PC-9 (cell line): ENCODE measurements around the gene SCAF11. TPM values are rescaled to one million over a fixed set of nuclear protein-coding genes. Genes with fewer than 3 reads are reported as not detected.

Experiments used
- BruUV-seq: library from RNA; stranded (reverse); fragments of 400-500 nt; replicated peaks from 2 replicates; lab custom pipeline; 2021; lab: Mats Ljungman, UMichigan
- CTCF ChIA-PET: fragments of 300-600 bp; sonication (Branson Sonifier 250); formaldehyde crosslinking; loops from one replicate; lab custom pipeline; 2022; ENCODE audit warnings: antibody characterized with exemption; lab: Charles Lee
- POLR2A ChIA-PET: fragments of 300-600 bp; sonication (Branson Sonifier 250); formaldehyde crosslinking; loops from one replicate; lab custom pipeline; 2022; ENCODE audit warnings: antibody characterized with exemption; ENCODE audit not compliant: unreplicated experiment; lab: Charles Lee
- DNase-seq, 2 experiments: peaks; one replicate each; pipeline versions ENCODE4 v3.0.0 to v3.0.0-alpha.2; 2015 to 2022; ENCODE audit warnings: mixed read lengths in 1 of 2
- H2AFZ ChIP-seq: fragments of 200-600 bp; sonication (generic); 2 replicates; pipeline ENCODE4 v1.8.1; 2017; ENCODE audit warnings: antibody characterized with exemption
- H3F3A ChIP-seq: fragments of 200-600 bp; sonication (generic); 2 replicates; pipeline ENCODE4 v1.8.1; 2017; ENCODE audit warnings: antibody characterized with exemption, mild to moderate bottlenecking, low read depth; ENCODE audit not compliant: insufficient read depth
- H3K27ac ChIP-seq: fragments of 200-600 bp; sonication (generic); 2 replicates; pipeline ENCODE4 v1.6.1; 2016; ENCODE audit warnings: mixed run types
- H3K27me3 ChIP-seq: fragments of 200-600 bp; sonication (generic); 2 replicates; pipeline ENCODE4 v1.6.1; 2016; ENCODE audit warnings: low read depth, mixed run types; ENCODE audit not compliant: insufficient read depth
- H3K36me3 ChIP-seq: fragments of 200-600 bp; sonication (generic); 2 replicates; pipeline ENCODE4 v1.6.1; 2016; ENCODE audit warnings: low read depth, mixed run types
- H3K4me1 ChIP-seq: fragments of 200-600 bp; sonication (generic); replicated peaks from 2 replicates; pipeline ENCODE4 v1.6.1; 2016; ENCODE audit warnings: mixed run types; ENCODE audit not compliant: insufficient read depth
- H3K4me2 ChIP-seq: fragments of 200-600 bp; sonication (generic); 2 replicates; pipeline ENCODE4 v1.6.1; 2017; ENCODE audit warnings: mixed run types
- H3K4me3 ChIP-seq: fragments of 200-600 bp; sonication (generic); 2 replicates; pipeline ENCODE4 v1.6.1; 2016; ENCODE audit warnings: mixed run types
- H3K79me2 ChIP-seq: fragments of 200-600 bp; sonication (generic); 2 replicates; pipeline ENCODE4 v1.6.1; 2017; ENCODE audit warnings: low read depth, mixed run types
- H3K9me2 ChIP-seq: fragments of 200-600 bp; sonication (generic); 2 replicates; pipeline ENCODE4 v1.8.1; 2017; ENCODE audit warnings: mild to moderate bottlenecking; ENCODE audit not compliant: insufficient read depth
- H3K9me3 ChIP-seq: fragments of 200-600 bp; sonication (generic); 2 replicates; pipeline ENCODE4 v1.8.1; 2016; ENCODE audit warnings: low read depth; ENCODE audit not compliant: insufficient read depth
- H4K20me1 ChIP-seq: fragments of 200-600 bp; sonication (generic); 2 replicates; pipeline ENCODE4 v1.8.1; 2017; ENCODE audit not compliant: insufficient read depth
- EZH2 ChIP-seq: fragments of 200-600 bp; sonication (generic); IDR thresholded peaks from 2 replicates; pipeline ENCODE4 v1.8.0; 2017; ENCODE audit warnings: antibody characterized with exemption, low read depth
- intact Hi-C: fragments of 100-400 bp; cut with micrococcal nuclease; formaldehyde crosslinking; loops from one replicate; pipeline ENCODE4 v1.10.0; 2022; ENCODE audit not compliant: unreplicated experiment
- total RNA-seq: library from RNA; stranded (reverse); gene quantifications from 2 replicates; pipeline ENCODE4 v1.2.3, GENCODE V29; 2021
- TF ChIP-seq, protein P1 (sequence below): fragments of 200-600 bp; sonication (generic); conservative IDR thresholded peaks from 2 replicates; pipeline ENCODE4 v1.6.1; 2017; ENCODE audit warnings: mixed run types, antibody characterized with exemption, mild to moderate bottlenecking, moderate library complexity

The SCAF11 gene
- total RNA-seq, 1 experiment from 2014 or later: 98.7 TPM

DNA sequence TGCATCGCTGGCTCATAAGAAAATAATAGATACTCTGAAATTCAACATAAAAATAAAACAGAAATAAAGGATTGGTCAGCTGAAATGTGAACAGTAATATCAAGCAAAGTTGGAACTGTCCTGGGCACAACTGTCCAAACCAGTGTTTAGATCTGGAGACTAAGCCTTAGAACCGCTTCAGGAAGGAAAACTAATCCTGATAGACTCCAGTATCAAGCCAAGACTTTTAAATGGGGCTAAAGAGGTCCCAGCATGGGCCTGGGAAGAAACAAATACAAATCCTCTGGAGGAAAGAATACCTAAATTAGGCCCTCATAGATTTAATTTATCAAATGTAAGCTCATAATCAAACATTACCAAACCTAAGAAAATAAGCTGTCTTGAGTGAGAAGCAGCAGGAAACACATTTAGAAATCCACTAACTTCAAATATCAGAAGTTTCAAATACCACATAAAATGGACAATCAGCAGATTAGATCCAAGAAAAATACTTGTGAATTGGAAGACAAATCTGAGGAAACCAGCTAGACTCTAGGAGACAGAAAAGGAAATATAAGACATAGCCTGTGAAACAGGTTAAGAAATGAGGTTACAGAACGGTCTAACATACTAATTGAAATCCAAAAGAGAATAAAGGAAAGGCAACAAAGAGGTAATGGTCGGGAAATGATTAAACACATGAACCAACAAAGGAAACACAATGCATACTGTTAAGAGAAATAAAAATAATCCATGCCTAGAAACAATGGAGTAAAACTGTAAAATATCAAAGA lies 27.6 kb downstream of the SCAF11 start:
- H3K27me3 ChIP-seq: no peaks in the 10 kb centered on the region
- no peaks in the 10 kb centered on the region for H3K9me2 ChIP-seq
- H3K79me2 ChIP-seq: peaks cover 43% of the 10 kb centered on the region
- H3K4me1 ChIP-seq: no peaks in the 10 kb centered on the region
- H3K4me3 ChIP-seq: no peak overlapping the region
- POLR2A ChIA-PET: no interaction called here
- no peak overlapping the region for H2AFZ ChIP-seq
- intact Hi-C loops: no loop called here
- BruUV-seq: no TSS peak
- no peaks in the 10 kb centered on the region for H3F3A ChIP-seq
- no peak overlapping the region for H3K4me2 ChIP-seq
- H4K20me1 ChIP-seq: peaks cover 15% of the 10 kb centered on the region
- peaks cover 27% of the 10 kb centered on the region; the same call in 1 of the 2 replicates for H3K36me3 ChIP-seq
- CTCF ChIA-PET: no interaction called here
- no peak for TF ChIP-seq EZH2
- TF ChIP-seq, protein P1, sequence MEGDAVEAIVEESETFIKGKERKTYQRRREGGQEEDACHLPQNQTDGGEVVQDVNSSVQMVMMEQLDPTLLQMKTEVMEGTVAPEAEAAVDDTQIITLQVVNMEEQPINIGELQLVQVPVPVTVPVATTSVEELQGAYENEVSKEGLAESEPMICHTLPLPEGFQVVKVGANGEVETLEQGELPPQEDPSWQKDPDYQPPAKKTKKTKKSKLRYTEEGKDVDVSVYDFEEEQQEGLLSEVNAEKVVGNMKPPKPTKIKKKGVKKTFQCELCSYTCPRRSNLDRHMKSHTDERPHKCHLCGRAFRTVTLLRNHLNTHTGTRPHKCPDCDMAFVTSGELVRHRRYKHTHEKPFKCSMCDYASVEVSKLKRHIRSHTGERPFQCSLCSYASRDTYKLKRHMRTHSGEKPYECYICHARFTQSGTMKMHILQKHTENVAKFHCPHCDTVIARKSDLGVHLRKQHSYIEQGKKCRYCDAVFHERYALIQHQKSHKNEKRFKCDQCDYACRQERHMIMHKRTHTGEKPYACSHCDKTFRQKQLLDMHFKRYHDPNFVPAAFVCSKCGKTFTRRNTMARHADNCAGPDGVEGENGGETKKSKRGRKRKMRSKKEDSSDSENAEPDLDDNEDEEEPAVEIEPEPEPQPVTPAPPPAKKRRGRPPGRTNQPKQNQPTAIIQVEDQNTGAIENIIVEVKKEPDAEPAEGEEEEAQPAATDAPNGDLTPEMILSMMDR: no peak
- no peaks in the 10 kb centered on the region; the same call in 1 of the 2 replicates for H3K9me3 ChIP-seq
- no peak overlapping the region for H3K27ac ChIP-seq
- no peak for DNase-seq

DNA sequence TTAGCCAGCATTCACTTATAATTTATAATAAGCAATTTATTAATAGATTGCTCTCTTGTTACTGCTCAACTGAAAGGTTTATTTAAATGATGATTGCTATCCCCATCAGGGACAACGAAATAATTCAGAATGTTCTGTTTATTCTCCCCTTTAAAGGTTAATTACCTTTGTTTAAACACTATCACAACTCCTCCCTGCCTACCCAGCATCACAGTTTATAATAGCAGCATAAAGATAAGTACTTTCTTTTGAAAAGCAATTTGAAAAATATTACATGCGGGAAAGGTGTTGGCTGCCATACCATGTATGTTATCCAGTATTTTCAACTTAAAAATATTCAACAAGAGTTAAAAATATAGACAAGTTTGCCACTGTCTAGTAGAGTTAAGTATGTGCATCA lies 30.6 kb downstream of the SCAF11 start:
- H2AFZ ChIP-seq: no peak overlapping the region
- peaks cover 2% of the 10 kb centered on the region; the same call in 1 of the 2 replicates for H4K20me1 ChIP-seq
- DNase-seq: no peak
- intact Hi-C loops: no loop called here
- no peak for TF ChIP-seq EZH2
- TF ChIP-seq, protein P1: no peak
- H3F3A ChIP-seq: no peaks in the 10 kb centered on the region
- H3K4me3 ChIP-seq: no peak overlapping the region
- no peaks in the 10 kb centered on the region for H3K9me2 ChIP-seq
- no peak overlapping the region for H3K4me2 ChIP-seq
- no peaks in the 10 kb centered on the region for H3K9me3 ChIP-seq
- CTCF ChIA-PET: no interaction called here
- H3K4me1 ChIP-seq: no peaks in the 10 kb centered on the region
- no TSS peak for BruUV-seq
- POLR2A ChIA-PET: no interaction called here
- H3K27ac ChIP-seq: no peak overlapping the region
- H3K79me2 ChIP-seq: peaks cover 17% of the 10 kb centered on the region; the same call in 1 of the 2 replicates
- H3K36me3 ChIP-seq: 0 out of 2 replicates have a peak, but pooled peaks cover 27% of the 10 kb centered on the region
- H3K27me3 ChIP-seq: no peaks in the 10 kb centered on the region

DNA sequence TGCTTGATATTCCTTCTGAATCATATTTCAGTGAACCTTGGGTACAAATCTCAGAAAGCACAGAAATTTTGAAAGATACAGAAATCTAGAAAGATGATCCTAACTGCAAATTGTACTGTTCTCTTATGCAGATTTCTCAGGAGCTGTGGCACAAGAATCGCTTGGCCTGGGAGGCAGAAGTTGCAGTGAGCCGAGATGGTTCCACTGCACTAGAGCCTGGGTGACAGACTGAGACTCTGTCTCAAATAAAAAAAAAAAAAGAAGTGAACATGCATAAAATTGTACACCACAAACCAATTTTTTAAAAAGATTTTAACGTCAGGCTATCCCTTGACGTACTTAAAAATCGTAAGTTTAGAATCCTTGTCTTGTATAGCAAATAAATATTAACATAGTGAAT lies 31.3 kb downstream of the SCAF11 start:
- H4K20me1 ChIP-seq: no peaks in the 10 kb centered on the region
- no peak for TF ChIP-seq EZH2
- TF ChIP-seq, protein P1: no peak
- no peak overlapping the region for H2AFZ ChIP-seq
- H3K4me2 ChIP-seq: no peak overlapping the region
- no peaks in the 10 kb centered on the region for H3K4me1 ChIP-seq
- no peak for DNase-seq
- ChIA-PET POLR2A (no interaction called here), CTCF (no interaction called here)
- no peaks in the 10 kb centered on the region for H3K9me3 ChIP-seq
- peaks cover 16% of the 10 kb centered on the region; the same call in 1 of the 2 replicates for H3K79me2 ChIP-seq
- H3K9me2 ChIP-seq: no peaks in the 10 kb centered on the region
- no peak overlapping the region for H3K27ac ChIP-seq
- intact Hi-C loops: no loop called here
- H3K36me3 ChIP-seq: 0 out of 2 replicates have a peak, but pooled peaks cover 27% of the 10 kb centered on the region
- H3F3A ChIP-seq: no peaks in the 10 kb centered on the region
- H3K4me3 ChIP-seq: no peak overlapping the region
- H3K27me3 ChIP-seq: no peaks in the 10 kb centered on the region
- no TSS peak for BruUV-seq
